Effector memory CD4-positive, alpha-beta T cell (primary cell): ENCODE measurements around the gene ZNF420.
"Not testable (repeated sequence)": the region's sequence is repeated elsewhere in the genome, so short reads cannot be mapped to it uniquely, and the experiment has no call there.

Source experiments
- DNase-seq, 3 donors: peaks; one replicate each; pipeline ENCODE4 v3.0.0-alpha.2; 2020
- H3K27ac ChIP-seq: 2 replicates; pipeline ENCODE4 v1.7.0; 2013; ENCODE audit warnings: mild to moderate bottlenecking, low read length, moderate library complexity; ENCODE audit not compliant: insufficient read depth, poor library complexity, severe bottlenecking
- H3K27me3 ChIP-seq: replicated peaks from 2 replicates; pipeline ENCODE4 v1.7.0; 2013; ENCODE audit warnings: mild to moderate bottlenecking, low read length; ENCODE audit not compliant: insufficient read depth, control insufficient read depth, poor library complexity, severe bottlenecking
- H3K36me3 ChIP-seq: 2 replicates; pipeline ENCODE4 v1.7.0; 2013; ENCODE audit warnings: mild to moderate bottlenecking, low read length, moderate library complexity; ENCODE audit not compliant: control insufficient read depth, insufficient read depth
- H3K4me1 ChIP-seq: 2 replicates; pipeline ENCODE4 v1.7.0; 2013; ENCODE audit warnings: low read length, mild to moderate bottlenecking; ENCODE audit not compliant: control insufficient read depth, insufficient read depth, poor library complexity, severe bottlenecking
- H3K4me3 ChIP-seq: 2 replicates; pipeline ENCODE4 v1.7.0; 2013; ENCODE audit warnings: low read length, low read depth, mild to moderate bottlenecking; ENCODE audit not compliant: insufficient read depth, poor library complexity, severe bottlenecking
- H3K9me3 ChIP-seq: 2 replicates; pipeline ENCODE4 v1.7.0; 2013; ENCODE audit warnings: mild to moderate bottlenecking, low read length, moderate library complexity; ENCODE audit not compliant: control insufficient read depth
- total RNA-seq, 3 donors: gene quantifications; one replicate each; lab custom pipeline; 2026; lab: John Stamatoyannopoulos, UW

ZNF420 gene
- 6.7 to 10.6 (median 9.7) reads per million in 3 donors for total RNA-seq

DNA sequence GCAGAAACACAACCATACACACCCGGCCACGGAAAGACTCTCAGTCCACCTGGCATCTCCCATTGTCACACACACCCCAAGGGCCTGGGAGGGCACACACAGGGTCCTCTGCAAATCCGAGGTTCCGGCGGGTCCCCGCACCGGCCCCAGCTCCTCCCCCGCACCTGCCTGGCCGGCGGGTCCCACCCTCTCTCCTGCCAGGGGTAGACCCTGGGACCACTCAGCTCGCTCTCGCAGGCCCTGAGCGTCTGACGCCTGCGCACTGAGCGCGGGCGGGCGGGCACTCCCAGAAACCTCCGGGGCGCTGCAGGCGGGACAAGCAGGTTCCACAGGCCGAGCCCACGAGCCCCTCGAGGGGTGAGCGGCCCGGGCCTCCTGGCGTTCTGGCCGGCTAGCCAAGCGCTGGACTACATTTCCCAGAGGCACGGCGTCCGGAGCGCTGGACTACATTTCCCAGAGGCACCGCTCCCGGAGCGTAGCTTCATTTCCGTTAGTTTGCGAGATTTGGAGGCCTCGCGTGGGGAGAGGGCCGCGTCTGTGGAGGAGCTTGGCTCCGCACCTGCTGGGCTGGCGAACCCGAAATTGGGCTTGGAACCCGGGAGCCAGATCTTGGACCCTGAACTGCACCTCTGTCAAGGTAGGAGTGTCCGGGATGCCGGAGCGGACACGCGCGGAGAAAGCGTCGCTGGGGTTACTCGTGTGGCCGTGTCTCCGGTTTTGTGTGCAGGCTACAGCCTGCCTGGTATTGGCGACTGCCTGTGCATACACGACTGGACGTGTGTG is at the start of gene ZNF420:
Gene ZNF420, plus strand, starts transcription at position 500 of the 783 bp plus-strand sequence. CDS start 10,686 bp downstream, outside the sequence.
- Histone ChIP-seq H3K9me3 (peaks cover 4% of the 10 kb centered on the region), H3K4me3 (peak within 1 kb of the TSS; percentile 74), H3K27ac (peak within 1 kb of the TSS; percentile 61), H3K27me3 (no peaks in the 10 kb centered on the region), H3K36me3 (no peaks in the 10 kb centered on the region), H3K4me1 (peaks cover 10% of the 10 kb centered on the region)
- peak; percentile 71 to 83 (median 81) for DNase-seq

DNA sequence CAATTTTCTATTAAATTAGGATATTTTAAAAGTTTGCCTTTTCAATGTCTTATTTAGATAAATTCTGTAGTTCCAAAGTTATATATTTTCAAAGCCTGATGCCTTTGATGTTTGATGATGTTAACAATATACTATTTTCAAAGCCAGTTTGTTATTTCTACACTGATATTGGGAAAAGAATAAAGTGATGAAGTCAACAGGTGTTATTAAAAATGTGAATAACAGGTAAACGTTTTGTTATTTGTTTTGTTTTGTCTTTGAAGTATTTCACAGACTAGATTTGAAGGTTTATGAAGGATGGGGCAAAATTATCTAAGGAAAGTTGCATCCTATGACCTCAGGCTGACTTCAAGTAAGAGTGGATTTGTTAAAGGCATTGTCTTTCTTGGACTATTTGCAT is 33.1 kb upstream of the ZNF420 start:
- no peak overlapping the region for H3K4me3 ChIP-seq
- H3K9me3 ChIP-seq = no peaks in the 10 kb centered on the region
- H3K36me3 ChIP-seq = no peaks in the 10 kb centered on the region
- H3K4me1 ChIP-seq = no peaks in the 10 kb centered on the region
- H3K27me3 ChIP-seq = no peaks in the 10 kb centered on the region
- no peak overlapping the region for H3K27ac ChIP-seq
- DNase-seq = no peak

DNA sequence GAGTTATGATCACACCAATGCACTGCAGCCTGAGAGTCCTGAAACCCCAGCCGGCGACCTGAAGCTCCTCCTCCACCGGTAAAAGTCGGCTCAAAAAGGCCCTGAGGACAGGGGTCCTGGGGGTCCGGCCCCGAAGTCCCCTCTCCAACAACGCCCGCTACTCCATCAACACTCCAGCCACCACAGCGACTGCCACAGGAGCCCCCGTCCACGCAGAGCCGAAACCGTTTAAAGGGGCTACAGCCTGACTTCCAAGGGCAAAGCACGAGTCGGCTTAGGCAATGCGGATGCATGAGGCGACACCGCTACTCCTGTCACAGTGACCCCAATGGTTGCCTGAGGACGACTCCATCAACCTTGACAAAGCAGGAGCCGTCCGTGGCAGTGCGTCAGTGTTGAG is 22.9 kb upstream of the ZNF420 start:
- no peaks in the 10 kb centered on the region for H3K27me3 ChIP-seq
- no peak overlapping the region for H3K27ac ChIP-seq
- DNase-seq = no peak
- no peak overlapping the region for H3K4me3 ChIP-seq
- no peaks in the 10 kb centered on the region for H3K36me3 ChIP-seq
- H3K9me3 ChIP-seq = peaks cover 7% of the 10 kb centered on the region
- H3K4me1 ChIP-seq = no peaks in the 10 kb centered on the region

DNA sequence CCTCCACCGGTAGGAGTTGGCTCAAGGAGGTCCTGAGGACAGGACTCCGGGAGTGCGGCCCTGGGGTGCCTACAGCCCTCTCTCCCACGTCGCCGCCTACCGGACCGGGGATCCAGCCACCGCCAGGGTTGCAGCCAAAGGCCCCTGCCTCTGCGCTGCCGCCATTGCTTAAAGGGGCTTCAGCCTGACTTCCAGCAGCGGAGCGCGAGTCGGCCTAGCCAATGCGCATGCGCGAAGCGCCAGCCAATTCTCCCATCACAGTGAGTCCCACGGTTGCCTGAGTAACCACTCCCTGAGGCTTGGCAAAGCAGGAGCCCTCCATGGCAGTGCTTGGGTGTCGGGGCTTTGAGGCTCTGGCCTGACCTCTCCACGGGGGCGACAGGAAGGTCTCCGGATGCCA is 21.5 kb upstream of the ZNF420 start:
- no peak for DNase-seq
- peaks cover 13% of the 10 kb centered on the region for H3K9me3 ChIP-seq
- no peak overlapping the region for H3K4me3 ChIP-seq
- no peak overlapping the region for H3K27ac ChIP-seq
- no peaks in the 10 kb centered on the region for H3K36me3 ChIP-seq
- no peaks in the 10 kb centered on the region for H3K27me3 ChIP-seq
- no peaks in the 10 kb centered on the region for H3K4me1 ChIP-seq

DNA sequence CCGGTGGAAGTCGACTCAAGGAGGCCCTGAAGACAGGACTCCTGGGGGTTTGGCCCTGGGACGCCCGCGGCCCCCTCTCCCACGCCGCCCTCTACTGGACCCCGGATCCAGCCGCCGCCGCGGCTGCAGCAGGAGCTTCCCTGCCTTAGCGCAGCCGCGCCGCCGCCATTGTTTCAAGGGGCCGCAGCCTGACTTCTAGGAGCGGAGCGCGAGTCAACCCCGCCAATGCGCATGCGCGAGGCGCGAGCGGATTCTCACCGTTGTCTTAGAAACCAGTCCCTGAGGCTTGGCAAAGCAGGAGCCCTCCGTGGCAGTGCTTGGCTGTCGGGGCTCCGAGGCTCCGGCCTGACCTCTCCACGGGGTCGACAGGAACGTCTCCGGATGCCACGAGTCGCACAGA is 19.1 kb upstream of the ZNF420 start:
- peaks cover 13% of the 10 kb centered on the region for H3K9me3 ChIP-seq
- no peak for DNase-seq

GRCh38 chr19:37064886-37065285 is 13.3 kb upstream of the ZNF420 start:
- H3K4me3 ChIP-seq, DNase-seq, H3K9me3 ChIP-seq, H3K27me3 ChIP-seq, H3K36me3 ChIP-seq, H3K4me1 ChIP-seq, H3K27ac ChIP-seq: not testable (repeated sequence)

More for the DNA sequence above, 19.1 kb upstream of the ZNF420 start:
- Histone ChIP-seq H3K4me3 (no peak overlapping the region), H3K4me1 (no peaks in the 10 kb centered on the region), H3K36me3 (no peaks in the 10 kb centered on the region), H3K27ac (no peak overlapping the region), H3K27me3 (no peaks in the 10 kb centered on the region)

- no peaks in the 10 kb centered on the region for H3K36me3 ChIP-seq
- no peaks in the 10 kb centered on the region for H3K27me3 ChIP-seq
- H3K27ac ChIP-seq = no peak overlapping the region
- peaks cover 6% of the 10 kb centered on the region for H3K4me1 ChIP-seq
- no peaks in the 10 kb centered on the region for H3K9me3 ChIP-seq
- no peak overlapping the region for H3K4me3 ChIP-seq
- DNase-seq = no peak
These were observed 4.1 kb upstream of the ZNF420 start for GRCh38 chr19:37074111-37074510.

GRCh38 chr19:37074819-37075362 is 3.3 kb upstream of the ZNF420 start:
- no peaks in the 10 kb centered on the region for H3K36me3 ChIP-seq
- peaks cover 10% of the 10 kb centered on the region for H3K4me1 ChIP-seq
- no peak overlapping the region for H3K27ac ChIP-seq
- H3K4me3 ChIP-seq = no peak overlapping the region
- no peaks in the 10 kb centered on the region for H3K9me3 ChIP-seq
- no peak for DNase-seq
- no peaks in the 10 kb centered on the region for H3K27me3 ChIP-seq

DNA sequence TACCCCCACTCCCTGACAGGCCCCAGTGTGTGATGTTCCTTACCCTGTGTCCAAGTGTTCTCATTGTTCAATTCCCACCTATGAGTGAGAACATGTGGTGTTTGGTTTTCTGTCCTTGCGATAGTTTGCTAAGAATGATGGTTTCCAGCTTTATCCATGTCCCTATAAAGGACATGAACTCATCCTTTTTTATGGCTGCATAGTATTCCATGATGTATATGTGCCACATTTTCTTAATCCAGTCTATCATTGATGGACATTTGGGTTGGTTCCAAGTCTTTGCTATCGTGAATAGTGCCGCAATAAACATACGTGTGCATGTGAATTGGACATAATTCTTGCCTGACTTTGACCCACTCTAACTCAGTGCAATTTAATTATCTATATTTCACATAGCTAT is 1.7 kb upstream of the ZNF420 start:
- DNase-seq, H3K27me3 ChIP-seq, H3K4me3 ChIP-seq, H3K9me3 ChIP-seq, H3K36me3 ChIP-seq, H3K27ac ChIP-seq: not testable (repeated sequence)
- H3K4me1 ChIP-seq = peaks cover 10% of the 10 kb centered on the region

GRCh38 chr19:37077501-37077933 is 716 bp upstream of the ZNF420 start:
- Histone ChIP-seq H3K4me3 (peak overlapping the region; percentile 74), H3K36me3 (no peaks in the 10 kb centered on the region), H3K27me3 (no peaks in the 10 kb centered on the region), H3K4me1 (peaks cover 10% of the 10 kb centered on the region), H3K27ac (peak overlapping the region; percentile 61), H3K9me3 (peaks cover 3% of the 10 kb centered on the region)
- no peak for DNase-seq
